Sigmoid colon (tissue), 4 donors: ENCODE measurements around the gene RBM28.

Source experiments
- CTCF ChIP-seq, 4 experiments: fragments of 450-650 bp in 3 of 4; fragments of 200-600 bp in 1 of 4; IDR thresholded peaks; one replicate each; pipeline ENCODE4 v1.5.1; 2016 to 2019; ENCODE audit warnings: antibody characterized with exemption in 4 of 4, mild to moderate bottlenecking in 3 of 4, moderate library complexity in 2 of 4
- EP300 ChIP-seq, 4 donors: sonication (generic); formaldehyde crosslinking; IDR thresholded peaks; one replicate each; pipeline ENCODE4 v1.6.1; 2017; ENCODE audit warnings: antibody characterized with exemption in 4 of 4
- POLR2A ChIP-seq, 2 donors: fragments of 450-650 bp; IDR thresholded peaks; one replicate each; pipeline ENCODE4 v1.6.1; 2016; ENCODE audit warnings: antibody characterized with exemption in 2 of 2, mild to moderate bottlenecking in 2 of 2, moderate library complexity in 2 of 2
- POLR2AphosphoS5 ChIP-seq, 4 donors: sonication (generic); formaldehyde crosslinking; IDR thresholded peaks; one replicate each; pipeline ENCODE4 v1.6.1; 2017; ENCODE audit warnings: antibody characterized with exemption in 4 of 4

DNA sequence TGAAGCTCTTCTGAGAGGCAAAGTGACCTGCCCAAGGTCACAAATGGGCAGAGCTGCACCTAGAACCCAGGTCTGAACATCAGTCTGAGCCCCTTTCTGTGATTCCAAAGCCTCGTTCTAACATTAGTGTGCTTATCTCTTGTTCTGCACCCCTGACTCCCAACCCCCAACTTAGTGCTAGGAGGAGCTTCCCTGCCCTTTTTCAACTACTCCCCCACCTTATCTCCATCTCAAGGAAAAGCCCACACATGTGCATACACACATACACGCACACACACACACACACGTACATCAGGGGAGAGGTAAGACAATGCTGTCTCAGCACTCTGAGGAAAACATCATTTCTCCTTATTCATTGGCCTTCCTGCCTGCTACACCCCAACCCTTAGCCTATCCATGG, 9.5 kb upstream of the RBM28 start:
- TF ChIP-seq CTCF (IDR thresholded peaks at IDR 0.05) (no peak), POLR2A (IDR thresholded peaks at IDR 0.05) (no peak), POLR2AphosphoS5 (IDR thresholded peaks at IDR 0.05) (no peak), EP300 (IDR thresholded peaks at IDR 0.05) (no peak)
